Measurements from ENCODE around the gene ITGA3.

DNA sequence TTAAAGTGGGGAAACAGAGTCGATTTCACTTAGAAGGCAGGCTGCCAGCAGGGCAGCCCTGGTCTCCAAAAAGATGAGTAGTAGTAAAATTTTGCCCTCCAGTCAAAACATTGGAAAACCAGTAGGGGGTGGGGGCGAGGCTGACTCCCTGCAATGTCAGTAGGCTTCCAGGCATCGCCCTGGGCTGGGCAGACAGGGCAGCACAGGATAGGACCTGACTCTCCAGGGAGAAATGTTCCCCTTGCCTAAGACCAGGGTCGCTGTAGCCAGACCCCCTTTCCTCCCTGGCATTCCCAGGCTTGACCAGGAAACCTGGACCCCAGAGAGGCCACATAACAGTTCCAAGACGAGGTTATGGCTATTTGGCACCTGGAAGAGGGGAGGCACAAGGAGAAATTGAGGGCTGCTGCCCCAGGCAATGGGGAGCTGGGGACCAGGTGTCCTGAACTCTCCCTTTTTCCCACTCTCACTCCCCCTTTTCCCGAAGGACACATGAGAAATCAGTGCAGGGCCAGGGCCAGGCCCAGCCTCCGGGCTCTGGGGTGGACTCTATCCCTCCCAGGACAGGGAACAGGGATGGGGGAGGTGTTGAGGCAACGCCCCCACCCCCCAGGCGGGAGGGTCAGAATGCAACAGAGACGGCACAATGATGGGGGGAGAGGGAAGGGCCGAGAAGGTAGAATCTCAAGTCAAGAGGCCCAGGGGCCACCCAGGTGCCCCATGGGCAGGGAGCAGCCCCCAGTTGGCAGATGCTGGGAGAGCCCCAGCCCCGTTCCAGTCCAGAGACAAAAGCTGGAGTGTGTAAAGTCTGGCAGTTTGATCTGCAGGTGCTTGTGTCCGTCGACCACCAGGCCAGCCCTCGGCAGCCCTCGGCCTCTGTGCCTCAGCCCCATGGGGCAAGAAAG lies 78.5 kb downstream of the ITGA3 start:
- TF ChIP-seq, protein P1, sequence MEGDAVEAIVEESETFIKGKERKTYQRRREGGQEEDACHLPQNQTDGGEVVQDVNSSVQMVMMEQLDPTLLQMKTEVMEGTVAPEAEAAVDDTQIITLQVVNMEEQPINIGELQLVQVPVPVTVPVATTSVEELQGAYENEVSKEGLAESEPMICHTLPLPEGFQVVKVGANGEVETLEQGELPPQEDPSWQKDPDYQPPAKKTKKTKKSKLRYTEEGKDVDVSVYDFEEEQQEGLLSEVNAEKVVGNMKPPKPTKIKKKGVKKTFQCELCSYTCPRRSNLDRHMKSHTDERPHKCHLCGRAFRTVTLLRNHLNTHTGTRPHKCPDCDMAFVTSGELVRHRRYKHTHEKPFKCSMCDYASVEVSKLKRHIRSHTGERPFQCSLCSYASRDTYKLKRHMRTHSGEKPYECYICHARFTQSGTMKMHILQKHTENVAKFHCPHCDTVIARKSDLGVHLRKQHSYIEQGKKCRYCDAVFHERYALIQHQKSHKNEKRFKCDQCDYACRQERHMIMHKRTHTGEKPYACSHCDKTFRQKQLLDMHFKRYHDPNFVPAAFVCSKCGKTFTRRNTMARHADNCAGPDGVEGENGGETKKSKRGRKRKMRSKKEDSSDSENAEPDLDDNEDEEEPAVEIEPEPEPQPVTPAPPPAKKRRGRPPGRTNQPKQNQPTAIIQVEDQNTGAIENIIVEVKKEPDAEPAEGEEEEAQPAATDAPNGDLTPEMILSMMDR (IDR thresholded peaks at IDR 0.05), result no peak
- no peak for TF ChIP-seq POLR2A (IDR thresholded peaks at IDR 0.05)
